HG02623 (cell line): ENCODE results near the gene BRSK2.
"Not testable (repeated sequence)": the region's sequence is repeated elsewhere in the genome, so short reads cannot be mapped to it uniquely, and the experiment has no call there.

Experiments
- ATAC-seq: cut with Tn5 transposase; IDR thresholded peaks from one replicate; pipeline ENCODE4 v1.9.1; 2021; ENCODE audit warnings: moderate library complexity; ENCODE audit not compliant: unreplicated experiment

The BRSK2 gene

GRCh38 chr11:1389932-1390568, at the start of gene BRSK2:
Gene BRSK2 (plus strand): TSS chr11:1389934. CDS start chr11:1390285, 351 bp downstream.
- ATAC-seq: no peak

GRCh38 chr11:1340111-1340510, 49.6 kb upstream of the BRSK2 start:
- ATAC-seq: no peak

- not testable (repeated sequence) for ATAC-seq
These were observed 48.5 kb upstream of the BRSK2 start for GRCh38 chr11:1341226-1341625.

- no peak for ATAC-seq
These were observed 47.7 kb upstream of the BRSK2 start for GRCh38 chr11:1341928-1342524.

- ATAC-seq: no peak
These were observed 46.8 kb upstream of the BRSK2 start for GRCh38 chr11:1342946-1343345.

- no peak for ATAC-seq
These were observed 46.2 kb upstream of the BRSK2 start for GRCh38 chr11:1343391-1344055.

GRCh38 chr11:1344056-1344635, 45.6 kb upstream of the BRSK2 start:
- ATAC-seq: no peak

- ATAC-seq: no peak
These were observed 43.8 kb upstream of the BRSK2 start for GRCh38 chr11:1345737-1346513.

GRCh38 chr11:1346669-1347390, 42.9 kb upstream of the BRSK2 start:
- ATAC-seq: no peak

GRCh38 chr11:1347411-1347999, 42.2 kb upstream of the BRSK2 start:
- ATAC-seq: not testable (repeated sequence)

- no peak for ATAC-seq
These were observed 41.5 kb upstream of the BRSK2 start for GRCh38 chr11:1348146-1348795.

- ATAC-seq: no peak
These were observed 40.9 kb upstream of the BRSK2 start for GRCh38 chr11:1348796-1349326.

- no peak for ATAC-seq
These were observed 40.2 kb upstream of the BRSK2 start for GRCh38 chr11:1349327-1350041.

GRCh38 chr11:1350086-1350725, 39.5 kb upstream of the BRSK2 start:
- ATAC-seq: no peak

GRCh38 chr11:1351278-1351937, 38.3 kb upstream of the BRSK2 start:
- ATAC-seq: no peak

GRCh38 chr11:1352696-1353382, 36.9 kb upstream of the BRSK2 start:
- no peak for ATAC-seq
